Naive thymus-derived CD8-positive, alpha-beta T cell (primary cell): ENCODE measurements around the gene PDE1C. TPM values are rescaled to one million over a fixed set of nuclear protein-coding genes. Genes with fewer than 3 reads are reported as not detected.

Experiments
- ATAC-seq, 2 donors: fragments of 150-1000 bp; cut with Tn5 transposase in 1 of 2; sonication (Bioruptor Pico), chemical (Tn5 transposase) in 1 of 2; 1 replicate in 1 of 2; 2 replicates in 1 of 2; pipeline ENCODE4 v1.10.0; 2021; ENCODE audit warnings: mild to moderate bottlenecking in 2 of 2, moderate library complexity in 2 of 2
- POLR2A ChIA-PET: fragments of 350-600 bp; sonication (Branson Sonifier 250); formaldehyde crosslinking; loops from one replicate; lab custom pipeline; 2021; ENCODE audit warnings: antibody characterized with exemption; lab: Charles Lee
- DNase-seq, 10 donors: peaks; one replicate each; pipeline versions ENCODE4 v3.0.0 to v3.0.0-alpha.2; 2020 to 2022
- H3K27ac Mint-ChIP-seq, 10 donors: one replicate each; pipeline ENCODE4 v1.8.0; 2020 to 2022; ENCODE audit warnings: mild to moderate bottlenecking in 10 of 10, mixed read lengths in 10 of 10, moderate library complexity in 4 of 10, inconsistent platforms in 1 of 10
- H3K27me3 Mint-ChIP-seq, 5 donors: one replicate each; pipeline ENCODE4 v1.8.0; 2021 to 2022; ENCODE audit warnings: mixed read lengths in 5 of 5
- H3K36me3 Mint-ChIP-seq, 3 donors: one replicate each; pipeline ENCODE4 v1.8.0; 2020 to 2022; ENCODE audit warnings: mixed read lengths in 3 of 3, mild to moderate bottlenecking in 2 of 3, inconsistent platforms in 1 of 3
- H3K4me1 Mint-ChIP-seq, 4 donors: one replicate each; pipeline ENCODE4 v1.8.0; 2021 to 2022; ENCODE audit warnings: mixed read lengths in 4 of 4
- H3K4me3 Mint-ChIP-seq, 10 donors: one replicate each; pipeline ENCODE4 v1.8.0; 2020 to 2022; ENCODE audit warnings: mild to moderate bottlenecking in 10 of 10, mixed read lengths in 10 of 10, moderate library complexity in 6 of 10, inconsistent platforms in 1 of 10
- H3K9me3 Mint-ChIP-seq, 9 donors: one replicate each; pipeline ENCODE4 v1.8.0; 2020 to 2022; ENCODE audit warnings: mixed read lengths in 9 of 9, mild to moderate bottlenecking in 3 of 9, inconsistent platforms in 1 of 9, moderate library complexity in 1 of 9
- polyA plus RNA-seq, 3 donors: library from polyadenylated mRNA; unstranded; fragments of 300-500 nt; fragmentation: Illumina TruSeq; gene quantifications; one replicate each; pipeline ENCODE4 v1.2.3, GENCODE V29; 2021
- total RNA-seq, 8 experiments: library from RNA in 2 of 8; stranded (reverse) in 2 of 8; gene quantifications; one replicate each; pipeline ENCODE4 v1.2.3 and lab custom pipeline; 2021 to 2026

PDE1C gene
- total and polyA plus RNA-seq, 5 experiments from 2014 or later: not detected

DNA sequence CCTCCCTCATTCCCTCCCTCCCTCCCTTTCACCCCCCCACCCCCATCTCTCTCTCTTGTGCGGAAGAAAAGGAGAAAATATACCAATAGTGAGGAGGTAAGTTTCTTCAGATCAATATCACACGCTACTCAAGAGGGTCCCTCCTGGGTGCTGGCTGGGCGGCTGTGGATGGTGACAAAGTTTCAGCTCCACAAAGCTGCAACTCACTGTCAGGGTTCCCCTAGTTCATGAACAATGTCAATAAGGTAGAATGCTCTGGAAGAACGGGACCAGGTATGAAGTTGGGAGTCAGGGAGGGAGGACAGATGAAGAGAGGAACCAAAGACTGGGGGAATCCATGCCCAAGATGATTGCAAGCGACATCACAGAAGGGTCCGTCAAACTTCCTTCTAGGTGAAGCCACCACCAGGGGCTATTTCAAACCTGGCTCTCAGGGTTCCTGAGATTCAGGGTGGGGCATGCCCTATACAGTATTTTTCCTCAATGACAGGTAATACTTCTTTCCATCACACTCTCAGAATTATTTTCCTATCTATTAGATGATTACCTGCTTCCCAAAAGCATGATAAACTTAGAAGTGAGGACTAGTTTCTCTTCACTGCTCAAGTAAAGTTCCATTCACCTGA is 1.4 kb upstream of the PDE1C start:
- ATAC-seq: no peak

DNA sequence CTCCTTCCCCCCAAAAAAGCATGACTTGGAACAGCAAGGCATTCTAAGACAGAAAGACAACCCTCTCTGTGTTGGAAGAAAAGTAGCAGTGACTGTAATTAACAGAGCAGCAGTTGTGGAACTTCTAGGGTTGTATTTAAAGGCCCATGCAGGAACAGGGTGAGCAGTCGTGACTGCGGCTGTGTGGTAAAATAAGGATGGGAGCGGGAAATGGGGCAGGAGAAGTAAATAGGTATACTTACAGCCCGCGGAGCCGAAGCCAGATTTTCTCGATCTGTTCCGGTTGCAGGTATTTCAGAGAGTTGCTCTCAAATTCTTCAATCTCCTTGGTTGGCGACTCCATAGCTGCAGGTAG is 179 bp downstream of the PDE1C start:
- no peak overlapping the region for H3K4me3 Mint-ChIP-seq
- peaks cover 0 to 10% (median 0%) of the 10 kb centered on the region in 9 donors for H3K9me3 Mint-ChIP-seq
- peaks cover 16 to 51% (median 28%) of the 10 kb centered on the region in 5 donors for H3K27me3 Mint-ChIP-seq
- peaks cover 0 to 2% (median 0%) of the 10 kb centered on the region in 4 donors for H3K4me1 Mint-ChIP-seq
- no peaks in the 10 kb centered on the region for H3K36me3 Mint-ChIP-seq
- DNase-seq: no peak
- H3K27ac Mint-ChIP-seq: no peak overlapping the region
- POLR2A ChIA-PET: no interaction called here
- ATAC-seq: no peak

More for the DNA sequence above, 1.4 kb upstream of the PDE1C start:
- DNase-seq: no peak
- peaks cover 0 to 10% (median 0%) of the 10 kb centered on the region in 9 donors for H3K9me3 Mint-ChIP-seq
- H3K36me3 Mint-ChIP-seq: no peaks in the 10 kb centered on the region
- H3K4me3 Mint-ChIP-seq: no peak overlapping the region
- peaks cover 14 to 52% (median 28%) of the 10 kb centered on the region in 5 donors for H3K27me3 Mint-ChIP-seq
- POLR2A ChIA-PET: no interaction called here
- H3K27ac Mint-ChIP-seq: no peak overlapping the region
- peaks cover 0 to 2% (median 0%) of the 10 kb centered on the region in 4 donors for H3K4me1 Mint-ChIP-seq

DNA sequence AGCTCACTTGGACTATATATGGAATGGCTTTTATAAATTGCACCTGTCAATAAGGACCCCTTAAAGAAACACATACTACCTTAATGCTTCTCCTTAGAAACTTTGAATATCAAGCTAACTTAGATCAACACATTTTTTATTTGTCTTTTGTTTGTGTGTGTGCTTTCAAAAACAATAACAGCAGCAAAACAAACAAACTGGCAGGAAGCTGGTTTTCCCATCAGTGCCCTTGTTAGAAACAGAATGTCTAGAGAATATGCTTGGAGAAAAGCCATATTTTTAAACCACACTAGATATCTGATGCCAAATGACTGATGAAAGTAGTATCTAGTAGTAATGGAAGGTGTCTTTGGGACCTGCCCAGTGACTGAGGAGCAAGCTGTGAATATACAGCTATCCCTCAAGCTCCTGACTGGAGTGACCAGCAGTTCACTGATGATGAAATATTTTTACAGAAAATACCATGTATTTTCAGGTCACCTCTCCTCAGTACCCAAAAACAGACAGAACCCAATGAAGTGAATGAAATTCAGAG is 1.0 kb downstream of the PDE1C start:
- Mint-ChIP-seq H3K9me3 (peaks cover 0 to 6% (median 0%) of the 10 kb centered on the region in 9 donors), H3K4me3 (no peak overlapping the region), H3K27me3 (peaks cover 16 to 42% (median 28%) of the 10 kb centered on the region in 5 donors), H3K36me3 (no peaks in the 10 kb centered on the region), H3K27ac (no peak overlapping the region), H3K4me1 (peaks cover 0 to 2% (median 0%) of the 10 kb centered on the region in 4 donors)
- POLR2A ChIA-PET: no interaction called here
- ATAC-seq (no peak), DNase-seq (no peak)

DNA sequence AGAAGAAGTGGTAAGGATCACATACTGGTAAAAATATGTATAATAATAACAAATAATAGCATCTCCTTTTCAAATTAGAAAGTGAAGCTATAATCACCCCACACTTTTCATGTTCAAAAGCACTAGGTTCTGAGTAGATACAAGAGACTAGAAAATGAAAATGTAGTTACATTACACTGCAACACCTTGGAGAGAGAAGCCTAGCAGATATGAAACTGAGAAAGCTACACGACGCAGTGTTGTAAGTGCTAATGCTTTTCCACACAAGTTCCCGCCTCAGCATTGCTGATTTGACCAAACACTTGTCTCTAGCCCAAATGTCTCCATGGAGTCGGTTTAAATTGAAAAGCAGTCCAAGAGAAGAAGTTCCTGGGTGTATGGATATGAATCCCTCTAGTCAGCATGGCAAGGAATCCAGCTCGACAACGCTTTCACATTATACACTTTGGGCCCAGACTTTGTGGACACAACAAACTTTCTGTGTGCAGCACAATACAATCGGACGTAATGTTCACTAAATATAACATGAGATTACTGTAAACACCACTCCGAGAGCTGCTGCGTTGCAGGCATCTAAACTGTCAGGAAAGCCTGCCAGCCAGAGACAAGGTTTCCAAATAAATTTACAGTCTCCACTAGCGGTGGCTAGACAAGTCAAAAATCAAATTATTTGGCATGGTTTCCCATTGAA is 1.7 kb downstream of the PDE1C start:
- Mint-ChIP-seq H3K36me3 (no peaks in the 10 kb centered on the region), H3K4me1 (peaks cover 0 to 2% (median 0%) of the 10 kb centered on the region in 4 donors), H3K4me3 (no peak overlapping the region), H3K9me3 (peaks cover 0 to 5% (median 0%) of the 10 kb centered on the region in 9 donors), H3K27me3 (peaks cover 16 to 36% (median 28%) of the 10 kb centered on the region in 5 donors), H3K27ac (no peak overlapping the region)
- POLR2A ChIA-PET: no interaction called here
- DNase-seq (no peak), ATAC-seq (no peak)

DNA sequence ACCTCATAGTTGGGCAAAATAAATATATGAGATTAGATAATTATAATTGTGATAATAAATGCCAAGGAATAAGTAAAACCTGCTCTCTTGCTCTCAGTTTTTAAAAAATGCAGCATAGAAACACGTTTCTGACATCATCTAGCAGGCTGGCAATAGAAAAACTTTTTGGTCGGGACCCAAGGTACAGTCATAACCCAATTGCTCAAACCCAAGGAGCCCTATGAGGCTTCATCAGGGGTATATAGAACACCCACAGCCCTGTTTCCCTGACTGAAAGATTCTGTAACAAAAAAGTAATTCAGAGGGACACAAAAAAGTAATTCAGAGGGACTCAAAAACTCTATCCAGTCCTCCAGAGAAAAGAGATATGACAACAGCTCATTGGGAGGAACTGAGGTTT is 3.8 kb downstream of the PDE1C start:
- Mint-ChIP-seq H3K36me3 (no peaks in the 10 kb centered on the region), H3K4me1 (peaks cover 0 to 1% (median 0%) of the 10 kb centered on the region in 4 donors), H3K9me3 (peaks cover 0 to 11% (median 0%) of the 10 kb centered on the region in 9 donors), H3K27ac (no peak overlapping the region), H3K4me3 (no peak overlapping the region), H3K27me3 (peaks cover 12 to 26% (median 19%) of the 10 kb centered on the region in 5 donors)
- POLR2A ChIA-PET: no interaction called here
- ATAC-seq: no peak
- no peak for DNase-seq

DNA sequence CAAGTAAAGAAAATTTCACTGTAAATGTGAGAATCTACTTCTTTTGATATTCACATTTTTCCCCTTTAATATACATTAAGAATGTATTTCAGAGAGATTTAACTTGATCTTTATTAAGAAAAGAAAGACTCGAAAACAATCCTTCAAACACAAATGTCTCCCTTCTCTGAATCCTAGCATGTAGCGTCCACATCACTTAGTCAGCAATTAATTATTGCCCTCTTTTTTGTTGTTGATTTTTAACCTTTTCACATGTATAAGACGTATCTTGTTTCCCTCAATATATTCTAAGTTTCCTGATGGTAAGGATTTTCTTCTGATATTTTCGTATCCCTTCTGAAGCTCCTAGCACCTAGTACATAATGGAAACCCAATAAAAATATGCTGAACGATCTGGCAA is 6.6 kb downstream of the PDE1C start:
- ATAC-seq (no peak), DNase-seq (no peak)
- no peak overlapping the region for H3K4me3 Mint-ChIP-seq
- POLR2A ChIA-PET: no interaction called here
- no peaks in the 10 kb centered on the region for H3K36me3 Mint-ChIP-seq
- peaks cover 0 to 11% (median 0%) of the 10 kb centered on the region in 9 donors for H3K9me3 Mint-ChIP-seq
- peaks cover 5 to 11% (median 7%) of the 10 kb centered on the region in 5 donors for H3K27me3 Mint-ChIP-seq
- H3K4me1 Mint-ChIP-seq: no peaks in the 10 kb centered on the region
- H3K27ac Mint-ChIP-seq: no peak overlapping the region

DNA sequence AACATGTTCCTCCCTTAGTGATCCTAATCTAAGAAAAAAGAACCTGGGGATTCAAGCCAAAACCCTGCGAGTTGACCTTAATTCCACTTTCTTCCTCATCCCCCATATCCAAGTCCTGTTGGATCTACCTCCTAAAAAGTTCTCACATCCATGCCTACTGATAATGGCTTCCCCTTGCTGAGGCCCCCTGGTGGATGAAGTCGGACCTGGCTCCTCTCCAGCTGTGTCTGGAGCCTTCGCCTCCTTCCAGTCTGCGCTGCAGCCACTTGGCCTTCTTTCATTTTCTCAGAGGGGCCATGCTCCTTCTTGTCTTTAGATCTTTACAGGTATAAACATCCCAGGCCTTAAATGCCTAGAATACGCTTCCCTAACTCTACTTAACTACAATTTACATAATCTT is 8.1 kb downstream of the PDE1C start:
- Mint-ChIP-seq H3K36me3 (no peaks in the 10 kb centered on the region), H3K27me3 (peaks cover 0 to 11% (median 7%) of the 10 kb centered on the region in 5 donors), H3K4me3 (no peak overlapping the region), H3K9me3 (peaks cover 0 to 11% (median 2%) of the 10 kb centered on the region in 9 donors), H3K4me1 (no peaks in the 10 kb centered on the region), H3K27ac (no peak overlapping the region)
- ATAC-seq: no peak
- DNase-seq: no peak
- POLR2A ChIA-PET: no interaction called here

GRCh38 chr7:32061346-32061745 is 8.9 kb downstream of the PDE1C start:
- peaks cover 0 to 11% (median 2%) of the 10 kb centered on the region in 9 donors for H3K9me3 Mint-ChIP-seq
- POLR2A ChIA-PET: no interaction called here

DNA sequence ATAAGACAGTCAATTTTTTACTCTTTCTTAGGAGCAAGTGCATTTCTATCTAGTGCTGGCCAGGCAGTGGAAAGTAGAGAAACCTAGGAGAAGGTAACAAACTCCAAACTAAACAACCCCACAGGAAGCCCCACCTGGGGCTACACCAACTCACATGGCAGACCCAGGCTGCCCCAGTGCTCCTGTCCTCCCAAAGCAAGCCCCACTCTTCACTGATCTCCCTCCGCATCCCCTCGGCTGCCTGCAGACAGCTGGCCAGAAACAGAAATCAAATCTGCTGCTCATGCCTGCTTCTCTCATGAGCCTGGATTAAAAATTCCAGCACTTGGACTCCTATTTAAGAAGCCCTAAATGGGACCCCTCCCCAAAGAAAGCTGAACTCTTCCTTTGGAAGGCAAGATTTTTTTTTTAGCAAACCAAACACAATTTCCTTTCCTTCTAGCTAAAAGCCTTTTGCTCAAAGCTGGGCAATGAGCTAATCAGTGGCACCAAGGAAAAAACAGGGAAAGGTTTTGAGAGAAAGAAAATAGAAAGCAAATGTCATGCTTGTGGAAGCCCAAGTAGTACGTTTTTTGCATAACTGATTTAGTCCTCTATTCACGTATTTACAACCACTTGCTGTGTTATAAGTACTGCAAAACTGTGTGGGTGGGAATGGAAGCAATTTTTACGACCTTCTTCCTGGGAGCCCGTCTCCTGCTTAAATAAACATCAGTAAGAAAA is 10.8 kb downstream of the PDE1C start:
- ATAC-seq: no peak
- POLR2A ChIA-PET: no interaction called here
- no peaks in the 10 kb centered on the region for H3K4me1 Mint-ChIP-seq

More at GRCh38 chr7:32061346-32061745, 8.9 kb downstream of the PDE1C start:
- no peak for ATAC-seq
- no peak overlapping the region for H3K4me3 Mint-ChIP-seq
- H3K27me3 Mint-ChIP-seq: peaks cover 0 to 11% (median 7%) of the 10 kb centered on the region in 5 donors
- H3K36me3 Mint-ChIP-seq: no peaks in the 10 kb centered on the region
- no peak for DNase-seq
- H3K27ac Mint-ChIP-seq: no peak overlapping the region
- no peaks in the 10 kb centered on the region for H3K4me1 Mint-ChIP-seq

DNA sequence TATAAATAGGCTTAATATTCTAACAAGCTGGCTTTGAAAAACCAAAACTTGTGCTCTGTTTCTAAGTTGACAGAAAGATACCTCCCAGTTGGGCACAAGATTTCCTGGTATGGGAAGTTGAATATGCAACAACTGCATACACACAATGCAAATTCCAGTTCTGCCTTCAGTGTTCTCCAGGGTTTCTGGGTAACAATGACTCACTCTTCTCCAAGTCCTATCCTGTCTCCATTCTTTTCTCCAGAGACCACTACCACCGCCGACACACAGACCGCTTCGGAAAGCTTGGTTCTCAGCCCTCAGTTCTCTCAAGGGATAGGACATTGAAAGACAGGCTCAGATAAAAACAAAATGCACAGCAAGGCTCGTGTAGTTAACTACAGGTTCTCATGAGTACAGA is 12.2 kb downstream of the PDE1C start:
- Mint-ChIP-seq H3K9me3 (peaks cover 0 to 23% (median 2%) of the 10 kb centered on the region in 9 donors), H3K27me3 (peaks cover 0 to 11% (median 4%) of the 10 kb centered on the region in 5 donors), H3K4me3 (no peak overlapping the region), H3K36me3 (no peaks in the 10 kb centered on the region), H3K27ac (no peak overlapping the region), H3K4me1 (no peaks in the 10 kb centered on the region)
- no peak for DNase-seq
- POLR2A ChIA-PET: no interaction called here
- ATAC-seq: no peak

More for the DNA sequence above, 10.8 kb downstream of the PDE1C start:
- peaks cover 0 to 11% (median 5%) of the 10 kb centered on the region in 5 donors for H3K27me3 Mint-ChIP-seq
- DNase-seq: no peak
- H3K36me3 Mint-ChIP-seq: no peaks in the 10 kb centered on the region
- no peak overlapping the region for H3K4me3 Mint-ChIP-seq
- no peak overlapping the region for H3K27ac Mint-ChIP-seq
- H3K9me3 Mint-ChIP-seq: peaks cover 0 to 11% (median 2%) of the 10 kb centered on the region in 9 donors

DNA sequence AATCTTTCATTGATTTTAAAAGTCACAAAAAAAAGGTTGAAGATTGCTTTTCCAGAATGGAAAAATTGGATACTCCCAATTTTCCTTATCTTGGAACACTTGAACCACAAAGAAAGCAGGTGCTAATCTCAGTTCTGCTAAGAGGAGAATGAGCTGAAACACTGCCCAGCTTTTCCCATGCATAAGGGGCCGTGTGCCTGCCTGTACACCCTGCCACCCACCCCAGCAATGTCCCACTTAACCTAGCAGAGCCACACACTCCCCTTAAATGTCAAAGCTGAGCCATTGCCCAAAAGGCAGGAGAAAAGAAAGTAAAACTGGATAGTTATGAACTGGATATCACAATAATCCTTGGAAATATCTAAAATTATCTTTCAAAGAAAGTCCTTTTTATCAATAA is 13.4 kb downstream of the PDE1C start:
- H3K27me3 Mint-ChIP-seq: peaks cover 0 to 11% (median 0%) of the 10 kb centered on the region in 5 donors
- H3K4me3 Mint-ChIP-seq: no peak overlapping the region
- H3K4me1 Mint-ChIP-seq: peaks cover 0 to 2% (median 0%) of the 10 kb centered on the region in 4 donors
- H3K27ac Mint-ChIP-seq: no peak overlapping the region
- H3K9me3 Mint-ChIP-seq: peaks cover 0 to 13% (median 2%) of the 10 kb centered on the region in 9 donors
- no peaks in the 10 kb centered on the region for H3K36me3 Mint-ChIP-seq
- POLR2A ChIA-PET: no interaction called here
- ATAC-seq (no peak), DNase-seq (no peak)

- Mint-ChIP-seq H3K36me3 (no peaks in the 10 kb centered on the region), H3K27ac (no peak overlapping the region), H3K27me3 (peaks cover 0 to 2% (median 0%) of the 10 kb centered on the region in 5 donors), H3K4me3 (no peak overlapping the region), H3K4me1 (peaks cover 0 to 6% (median 0%) of the 10 kb centered on the region in 4 donors), H3K9me3 (peaks cover 0 to 12% (median 0%) of the 10 kb centered on the region in 9 donors)
- POLR2A ChIA-PET: no interaction called here
- no peak for DNase-seq
- ATAC-seq: no peak
Observed at GRCh38 chr7:32053204-32053603, 17.0 kb downstream of the PDE1C start.
